Adrenal gland (tissue), 5 donors: ENCODE data around the gene TWIST2.

Experiments
- CTCF ChIP-seq, 6 experiments: fragments of 450-650 bp in 4 of 6; fragments of 200-600 bp in 2 of 6; sonication (generic) in 1 of 6; IDR thresholded peaks; 1 replicate in 5 of 6; 2 replicates in 1 of 6; pipeline versions ENCODE4 v1.5.1 to v1.8.0; 2016 to 2021; ENCODE audit warnings: antibody characterized with exemption in 6 of 6, mild to moderate bottlenecking in 2 of 6, moderate library complexity in 1 of 6
- POLR2A ChIP-seq, 2 donors: fragments of 450-650 bp; IDR thresholded peaks; one replicate each; pipeline ENCODE4 v1.6.1; 2017; ENCODE audit warnings: antibody characterized with exemption in 2 of 2, mild to moderate bottlenecking in 2 of 2, moderate library complexity in 1 of 2
- donor health status: DM: no; HTN: no; CAD: no.

DNA sequence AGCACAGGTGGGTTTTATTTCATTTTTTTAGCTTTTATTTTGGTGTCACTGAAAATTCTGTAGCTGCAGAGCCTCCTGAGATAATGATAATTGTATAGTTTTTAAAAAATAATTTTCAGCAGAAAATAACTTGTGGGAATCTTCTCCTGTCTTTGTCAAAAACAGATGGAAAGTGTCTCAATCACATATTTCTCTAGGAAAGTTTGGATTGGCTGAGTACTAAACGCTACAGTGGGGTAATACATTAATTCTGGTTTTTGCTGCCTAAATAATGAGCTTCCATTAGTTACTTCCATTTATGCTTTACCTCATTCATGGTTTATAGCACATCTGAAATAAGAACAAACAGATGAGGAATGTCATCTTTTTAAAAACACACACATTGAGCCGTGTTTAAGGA is 2.2 kb downstream of the TWIST2 start:
- TF ChIP-seq CTCF (IDR thresholded peaks at IDR 0.05) = no peak
- no peak for TF ChIP-seq POLR2A (IDR thresholded peaks at IDR 0.05)
